ENCODE measurements around the gene SECTM1. TPM values are rescaled to one million over a fixed set of nuclear protein-coding genes. Genes with fewer than 3 reads are reported as not detected.
"Not testable (repeated sequence)": the region's sequence is repeated elsewhere in the genome, so short reads cannot be mapped to it uniquely, and the experiment has no call there.

The SECTM1 gene
- total RNA-seq, 1 donor from 2014 or later: 1.1 TPM

- DNase-seq (ENCODE audit: extremely low read depth, low read depth, low spot score): no peak
These were observed 15.7 kb upstream of the SECTM1 start for GRCh38 chr17:82349287-82349701.

DNA sequence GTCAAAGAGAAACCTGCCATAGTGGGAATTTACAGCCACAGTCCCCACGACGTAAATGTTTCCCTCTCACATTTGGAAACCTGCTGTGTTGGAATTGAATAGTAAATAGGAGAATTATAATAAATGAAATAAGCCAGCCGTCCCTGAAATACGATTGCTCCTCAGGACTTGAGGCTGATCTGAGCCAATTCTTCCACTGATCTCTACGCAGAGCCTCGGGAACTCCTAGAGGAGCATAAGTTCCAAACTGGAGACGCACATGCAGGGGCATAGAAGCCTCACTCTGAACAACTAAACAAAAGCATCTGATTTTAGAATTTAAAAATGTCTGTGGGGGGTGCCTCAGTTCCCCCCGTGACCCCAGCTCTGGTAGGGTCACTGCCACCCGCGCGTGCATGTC, 15.3 kb upstream of the SECTM1 start:
- DNase-seq (ENCODE audit: extremely low read depth, low read depth, low spot score): no peak

- DNase-seq (ENCODE audit: extremely low read depth, low read depth, low spot score): no peak
These were observed 14.9 kb upstream of the SECTM1 start for GRCh38 chr17:82348434-82348833.

- DNase-seq (ENCODE audit: extremely low read depth, low read depth, low spot score): not testable (repeated sequence)
These were observed 14.4 kb upstream of the SECTM1 start for GRCh38 chr17:82347994-82348393.

GRCh38 chr17:82346342-82347300, 13.1 kb upstream of the SECTM1 start:
- DNase-seq (ENCODE audit: extremely low read depth, low read depth, low spot score): no peak

DNA sequence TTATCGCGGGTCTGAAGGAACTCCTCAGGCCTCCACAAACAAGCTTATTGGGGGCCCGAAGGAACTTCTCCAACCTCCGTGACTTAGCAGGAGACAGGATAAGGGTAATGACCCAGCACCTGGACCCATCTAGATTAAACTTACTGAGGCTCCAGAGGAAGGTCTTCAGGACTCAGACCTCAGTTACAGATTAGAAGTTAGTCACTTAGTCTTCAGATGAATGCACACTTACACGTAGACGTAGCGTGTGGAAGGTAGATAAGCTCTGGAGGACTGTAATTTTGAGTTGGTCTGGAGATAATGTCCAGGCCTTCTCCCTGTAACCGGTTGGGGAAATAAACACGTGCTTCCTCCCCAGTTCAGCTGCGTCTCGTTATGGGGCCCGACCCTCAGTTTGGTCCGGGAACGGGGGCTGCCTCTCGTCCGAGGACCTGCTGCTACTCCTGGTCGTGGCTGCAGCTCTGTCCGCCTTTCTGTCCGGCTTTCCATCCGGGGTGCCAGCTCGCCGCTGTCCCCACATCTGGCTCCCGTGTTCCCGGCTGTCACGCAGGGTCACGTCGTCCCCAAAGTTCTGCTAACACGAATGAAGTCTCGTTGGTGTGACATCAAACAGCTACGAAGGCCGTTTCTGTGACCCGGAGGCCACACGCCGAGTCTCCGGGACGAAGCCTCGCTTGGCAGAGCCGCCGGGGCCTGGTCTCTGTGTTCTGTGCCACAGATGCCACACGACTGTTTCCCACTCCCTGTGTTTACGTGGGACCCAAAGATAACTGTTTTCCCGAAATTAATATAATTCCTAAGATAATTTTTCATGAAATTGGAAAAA, 11.8 kb upstream of the SECTM1 start:
- no peak for DNase-seq (ENCODE audit: extremely low read depth, low read depth, low spot score)

GRCh38 chr17:82344175-82344907, 10.8 kb upstream of the SECTM1 start:
- no peak for DNase-seq (ENCODE audit: extremely low read depth, low read depth, low spot score)

DNA sequence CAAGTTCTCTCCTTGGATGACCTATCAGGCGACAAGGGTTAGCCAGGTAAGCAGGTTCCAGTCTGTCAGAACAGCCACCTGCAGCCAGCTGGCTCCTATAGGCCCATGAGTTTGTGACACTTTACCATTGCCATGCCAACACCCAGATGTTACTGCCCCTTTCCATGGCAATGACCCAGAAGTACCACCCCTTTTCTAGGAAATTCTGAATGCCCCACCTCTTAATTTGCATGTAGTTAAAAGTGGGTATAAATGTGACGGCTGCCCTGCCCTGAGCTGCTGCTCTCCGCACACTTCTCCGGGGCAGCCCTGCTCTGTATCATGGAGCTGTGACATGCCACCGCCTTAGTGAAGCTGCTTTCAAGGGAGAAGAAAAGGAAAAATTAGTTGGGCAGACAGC, 10.0 kb upstream of the SECTM1 start:
- no peak for DNase-seq (ENCODE audit: extremely low read depth, low read depth, low spot score)

DNA sequence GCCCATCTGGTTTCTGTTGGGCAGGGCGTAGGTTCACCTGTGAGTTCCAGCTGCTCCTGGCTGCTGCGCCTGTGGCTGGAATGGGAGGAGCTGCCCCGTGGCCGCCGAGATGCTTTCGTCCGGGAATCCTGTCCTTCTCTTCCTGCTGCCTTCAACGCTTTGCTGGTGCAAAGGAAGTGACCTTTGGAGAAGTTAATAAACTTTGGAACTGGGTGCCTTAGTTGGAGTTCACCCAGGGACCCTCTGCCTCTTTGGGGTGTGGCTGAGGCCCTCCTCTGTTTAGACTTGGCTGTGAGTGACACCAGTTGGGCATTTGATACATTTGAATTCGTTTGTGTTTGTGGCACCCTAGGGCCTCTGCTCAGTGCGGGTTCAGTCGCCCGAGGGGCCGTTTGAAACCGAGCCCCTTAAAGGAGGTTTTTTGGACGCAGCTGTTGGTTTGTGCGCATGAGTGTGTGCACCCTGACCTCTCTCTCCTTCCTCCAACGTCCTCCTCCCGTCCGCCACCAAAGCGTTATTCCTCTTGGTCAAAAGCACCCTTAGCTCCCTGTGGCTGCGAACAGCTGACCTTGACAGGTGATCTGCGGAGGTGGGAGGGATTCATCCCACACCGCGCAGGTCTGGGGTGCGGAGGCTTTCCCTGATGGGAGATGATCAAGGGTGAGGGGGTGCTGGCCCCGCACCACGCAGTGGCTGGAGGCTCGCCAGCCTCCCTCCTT, 9.0 kb upstream of the SECTM1 start:
- no peak for DNase-seq (ENCODE audit: extremely low read depth, low read depth, low spot score)

DNA sequence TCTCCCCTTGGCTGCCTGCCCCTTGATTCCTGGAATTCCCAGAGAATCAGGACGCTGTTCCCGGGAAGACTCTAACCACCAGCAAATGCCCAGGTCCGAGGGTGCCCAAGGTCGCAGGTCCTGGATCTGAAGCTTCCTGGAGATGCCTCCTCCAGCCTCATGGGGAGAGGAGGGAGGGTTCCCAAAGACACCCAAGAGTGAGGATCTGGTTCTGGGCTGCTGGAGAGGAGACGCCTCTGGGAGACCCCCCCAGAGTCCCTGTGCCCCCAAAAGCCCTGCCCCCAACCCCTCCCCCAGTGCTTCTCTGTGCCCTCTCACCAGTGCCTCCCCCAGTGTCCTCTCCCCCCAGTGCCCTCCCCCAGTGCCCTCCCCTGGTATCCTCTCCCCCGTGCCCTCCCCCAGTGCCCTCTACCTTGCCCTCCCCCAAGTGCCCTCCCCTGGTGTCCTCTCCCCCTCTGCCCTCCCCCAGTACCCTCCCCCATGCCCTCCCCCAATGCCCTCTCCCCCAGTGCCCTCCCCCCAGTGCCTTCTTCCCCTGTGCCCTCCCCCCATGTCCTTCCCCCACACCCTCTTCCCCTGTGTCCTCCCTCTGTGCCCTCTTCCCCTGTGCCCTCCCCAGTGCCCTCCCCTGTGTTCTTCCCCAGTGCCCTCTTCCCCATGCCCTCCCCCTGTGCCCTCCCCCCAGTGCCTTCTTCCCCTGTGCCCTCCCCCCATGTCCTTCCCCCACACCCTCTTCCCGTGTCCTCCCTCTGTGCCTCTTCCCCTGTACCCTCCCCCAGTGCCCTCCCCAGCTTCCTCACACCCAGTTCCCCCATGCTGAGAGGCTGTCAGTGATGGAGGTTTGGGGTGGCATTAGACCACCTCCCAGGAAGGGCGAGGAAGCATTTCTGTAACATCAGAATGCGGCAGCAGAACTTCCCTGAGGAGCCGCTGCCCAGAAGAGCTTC, 6.3 kb upstream of the SECTM1 start:
- DNase-seq (ENCODE audit: extremely low read depth, low read depth, low spot score): no peak

GRCh38 chr17:82338858-82339633, 5.5 kb upstream of the SECTM1 start:
- no peak for DNase-seq (ENCODE audit: extremely low read depth, low read depth, low spot score)

DNA sequence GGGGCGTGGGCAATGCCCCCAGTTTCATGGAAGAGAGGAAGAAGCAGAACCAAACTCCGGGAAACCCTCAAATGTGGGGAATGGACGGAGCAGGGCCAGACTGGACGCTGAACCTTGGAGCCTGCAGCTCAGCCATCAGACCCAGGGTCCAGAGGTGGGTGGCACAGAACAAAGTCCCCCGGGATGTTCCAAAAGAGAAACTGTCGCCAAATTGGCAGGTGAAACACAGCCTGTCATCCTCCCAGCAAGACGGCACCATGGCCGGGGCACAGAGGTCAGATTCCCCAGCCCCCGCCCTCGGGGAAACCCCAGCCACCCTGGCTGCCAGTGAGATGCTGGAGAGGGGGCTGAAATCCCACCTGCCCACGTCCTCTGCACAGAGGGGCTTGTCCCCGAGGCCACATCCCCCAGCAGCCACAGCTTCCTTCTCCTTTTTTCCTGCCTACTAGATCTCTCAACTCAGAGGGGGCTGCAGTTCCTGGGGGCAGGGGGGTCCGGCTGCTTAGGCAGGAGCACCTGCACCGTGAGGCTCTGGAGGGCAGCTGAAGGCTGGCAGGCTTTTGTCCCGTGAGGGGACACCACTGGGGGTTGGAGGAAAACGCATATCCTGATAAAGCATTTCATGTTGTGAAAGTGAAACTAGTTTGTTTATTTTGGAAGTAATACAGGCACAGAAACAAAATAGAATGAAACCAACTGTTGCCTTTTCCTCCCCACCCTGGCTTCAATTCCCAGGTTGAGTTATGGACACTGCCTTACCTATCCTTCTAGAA, 1.2 kb upstream of the SECTM1 start:
- no peak for DNase-seq (ENCODE audit: extremely low read depth, low read depth, low spot score)

GRCh38 chr17:82334204-82334621, 647 bp upstream of the SECTM1 start:
- DNase-seq (ENCODE audit: extremely low read depth, low read depth, low spot score): no peak

DNA sequence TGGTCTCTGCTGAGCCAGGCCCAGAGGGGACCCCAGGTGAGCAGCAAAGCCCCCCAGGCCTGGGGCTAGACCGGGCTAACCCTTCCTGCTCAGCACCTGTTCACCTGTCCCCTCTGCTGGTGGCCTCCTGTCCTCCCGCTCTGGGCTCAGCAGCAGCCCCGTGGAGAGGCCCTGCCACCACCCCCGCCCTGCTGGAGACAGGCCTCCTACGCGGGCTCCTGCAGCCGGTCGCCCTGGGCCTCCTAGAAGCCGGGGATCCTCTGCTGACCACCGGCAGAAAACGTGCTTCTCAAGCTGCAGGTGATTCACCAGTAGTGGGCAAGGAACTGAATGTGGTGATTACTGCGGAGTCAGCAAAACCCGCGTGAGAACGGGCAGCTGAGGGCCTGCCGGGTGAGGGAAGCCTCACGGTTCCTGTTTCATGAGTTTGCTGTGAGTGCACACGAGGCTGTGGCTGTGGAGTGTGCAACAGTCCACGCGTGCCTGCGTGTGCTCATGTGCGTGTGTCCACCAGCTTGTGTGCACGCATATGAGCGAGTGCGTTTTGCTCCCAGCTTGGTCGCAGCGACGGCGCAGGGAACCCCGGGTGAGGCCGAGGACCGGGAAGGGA, 792 bp downstream of the SECTM1 start:
- DNase-seq (ENCODE audit: extremely low read depth, low read depth, low spot score): no peak

GRCh38 chr17:82331345-82331939, 2.1 kb downstream of the SECTM1 start:
- DNase-seq (ENCODE audit: extremely low read depth, low read depth, low spot score): no peak

DNA sequence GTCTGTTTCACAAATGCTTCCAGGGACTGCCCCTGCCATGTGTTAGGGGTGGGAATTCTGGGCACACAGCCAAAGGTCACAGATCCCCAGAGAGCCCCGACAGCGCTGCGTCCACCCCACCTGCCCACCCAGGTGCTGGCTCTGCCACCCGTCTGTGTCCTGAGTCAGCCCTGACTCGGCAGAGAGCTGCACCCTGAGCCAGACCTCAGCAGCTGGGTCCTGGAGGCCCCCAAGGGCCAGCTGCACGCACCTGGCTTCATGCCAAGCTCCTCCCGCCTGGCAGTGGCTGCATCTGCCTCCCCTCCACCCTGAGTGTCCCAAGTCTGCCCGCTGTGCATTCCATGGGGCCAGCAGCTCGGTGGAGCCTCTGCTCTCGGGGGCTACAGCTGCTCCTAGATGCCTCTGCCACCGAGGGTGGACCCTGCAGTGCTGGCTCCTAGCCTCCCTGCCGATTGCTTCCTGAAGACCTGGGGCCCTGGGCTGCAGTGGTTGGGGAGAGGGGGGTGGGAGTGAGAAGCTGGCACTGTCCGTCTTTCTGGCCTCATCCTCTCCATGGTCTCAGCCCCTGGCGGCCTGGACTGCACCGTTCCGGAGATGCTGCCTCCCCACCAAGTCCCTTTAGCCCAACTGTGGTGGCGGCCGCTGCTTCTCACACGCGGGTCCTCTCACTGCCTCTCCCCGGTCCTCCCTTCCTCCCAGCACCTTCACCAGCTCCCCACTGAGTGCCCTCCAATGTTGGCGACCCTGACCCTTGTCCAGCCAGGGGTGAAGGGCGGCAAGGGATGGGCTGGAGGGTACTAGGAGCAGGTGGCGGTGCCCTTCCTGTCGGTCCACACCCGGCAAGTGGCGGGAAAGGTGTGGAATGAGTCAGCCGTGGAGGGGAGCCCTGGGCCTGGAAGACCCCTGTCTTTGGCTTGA, 3.0 kb downstream of the SECTM1 start:
- no peak for DNase-seq (ENCODE audit: extremely low read depth, low read depth, low spot score)
